GM12878 (cell line): Measurements from ENCODE around the gene CRMP1. TPM values are rescaled to one million over a fixed set of nuclear protein-coding genes. Genes with fewer than 3 reads are reported as not detected.

Experiments
- ATAC-seq: fragments of 200-7000 bp; cut with Tn5 transposase; 3 replicates; pipeline ENCODE4 v1.9.1; 2020; ENCODE audit warnings: mild to moderate bottlenecking, moderate library complexity
- BruUV-seq: library from RNA; stranded (reverse); fragments of 400-500 nt; replicated peaks from 2 replicates; lab custom pipeline; 2021; lab: Mats Ljungman, UMichigan
- CTCF ChIA-PET: fragments of 300-600 bp; sonication (Branson Sonifier 250); formaldehyde crosslinking; extraction: SDS; loops from one replicate; lab custom pipeline; 2021; ENCODE audit warnings: inconsistent platforms; lab: Yijun Ruan, JAX
- POLR2A ChIA-PET: fragments of 350-600 bp; formaldehyde crosslinking; extraction: SDS; loops from one replicate; lab custom pipeline; 2021; ENCODE audit warnings: inconsistent platforms; lab: Charles Lee
- RAD21 ChIA-PET: fragments of 300-600 bp; sonication (Branson Sonifier 250); formaldehyde crosslinking; loops from one replicate; lab custom pipeline; 2023; ENCODE audit warnings: antibody characterized with exemption; ENCODE audit not compliant: unreplicated experiment; lab: Charles Lee
- SMC1A ChIA-PET: fragments of 300-600 bp; sonication (Branson Sonifier 250); formaldehyde crosslinking; loops from one replicate; lab custom pipeline; 2023; ENCODE audit not compliant: unreplicated experiment, uncharacterized antibody; lab: Charles Lee
- DNase-seq: peaks from one replicate; pipeline ENCODE4 v3.0.0-alpha.2; 2011; ENCODE audit warnings: low read depth, low spot score
- FAIRE-seq: peaks from 3 replicates; lab custom pipeline; 2011; peaks lifted over from hg19 to GRCh38; lab: Jason Lieb, UNC
- H2AFZ ChIP-seq: 2 replicates; pipeline ENCODE4 v1.6.0; 2011; ENCODE audit warnings: low read depth, low read length, control low read depth; ENCODE audit not compliant: control insufficient read depth
- H3K27ac ChIP-seq: 2 replicates; pipeline ENCODE4 v1.5.1; 2011; ENCODE audit warnings: control low read depth; ENCODE audit not compliant: control insufficient read depth, insufficient read depth
- H3K27me3 ChIP-seq, 2 experiments: replicated peaks in 1 of 2; 2 replicates each; pipeline versions ENCODE4 v1.6.0 to v1.6.1; 2011; ENCODE audit warnings: low read length in 1 of 2; ENCODE audit not compliant: control insufficient read depth in 2 of 2, insufficient read depth in 2 of 2
- H3K36me3 ChIP-seq, 2 experiments: 2 replicates each; pipeline ENCODE4 v1.5.1; 2011; ENCODE audit warnings: low read length in 1 of 2; ENCODE audit not compliant: control insufficient read depth in 2 of 2, insufficient read depth in 2 of 2
- H3K4me1 ChIP-seq: 2 replicates; pipeline ENCODE4 v1.6.1; 2011; ENCODE audit warnings: mild to moderate bottlenecking, low read length, moderate library complexity, mixed read lengths; ENCODE audit not compliant: control insufficient read depth, insufficient read depth
- H3K4me2 ChIP-seq: 2 replicates; pipeline ENCODE4 v1.6.0; 2011; ENCODE audit warnings: control low read depth; ENCODE audit not compliant: control insufficient read depth, insufficient read depth
- H3K4me3 ChIP-seq: fragments of 200-600 bp; sonication (generic); 2 replicates; pipeline ENCODE4 v1.5.1; 2016
- H3K79me2 ChIP-seq: 2 replicates; pipeline ENCODE4 v1.6.0; 2011; ENCODE audit warnings: low read length; ENCODE audit not compliant: control insufficient read depth, insufficient read depth
- H3K9ac ChIP-seq: 2 replicates; pipeline ENCODE4 v1.8.0; 2011; ENCODE audit warnings: low read length, control low read depth, mixed read lengths; ENCODE audit not compliant: control insufficient read depth, insufficient read depth
- H3K9me3 ChIP-seq: replicated peaks from 3 replicates; pipeline ENCODE4 v1.5.1; 2011; ENCODE audit warnings: mild to moderate bottlenecking, low read length; ENCODE audit not compliant: control insufficient read depth, insufficient read depth
- H4K20me1 ChIP-seq: 2 replicates; pipeline ENCODE4 v1.6.0; 2011; ENCODE audit not compliant: control insufficient read depth, insufficient read depth
- CBFB ChIP-seq: IDR thresholded peaks from 2 replicates; pipeline ENCODE4 v1.6.1; 2016; ENCODE audit warnings: antibody characterized with exemption, low read depth
- CHD2 ChIP-seq: IDR thresholded peaks from 2 replicates; pipeline ENCODE4 v1.6.1; 2011; ENCODE audit warnings: low read depth, low read length, improper control_type of control experiment, borderline replicate concordance
- GABPA ChIP-seq: IDR thresholded peaks from 2 replicates; pipeline ENCODE4 v1.6.1; 2014; ENCODE audit warnings: antibody characterized with exemption, low read depth, mild to moderate bottlenecking, inconsistent platforms
- HDAC6 ChIP-seq: fragments of 200-600 bp; sonication (generic); IDR thresholded peaks from one replicate; pipeline ENCODE4 v1.8.0; 2017; ENCODE audit warnings: antibody characterized with exemption; ENCODE audit not compliant: unreplicated experiment
- IKZF2 ChIP-seq, 2 experiments: fragments of 450-650 bp; IDR thresholded peaks; 2 replicates each; pipeline ENCODE4 v1.6.1; 2017; ENCODE audit warnings: mild to moderate bottlenecking in 2 of 2, moderate library complexity in 2 of 2
- IRF4 ChIP-seq: IDR thresholded peaks from 2 replicates; pipeline ENCODE4 v1.6.1; 2011; ENCODE audit warnings: low read depth, low read length
- MYB ChIP-seq: fragments of 150-350 bp; IDR thresholded peaks from 2 replicates; pipeline ENCODE4 v1.6.1; 2014; ENCODE audit warnings: mild to moderate bottlenecking, low read depth, low read length, borderline replicate concordance
- POU2F2 ChIP-seq: IDR thresholded peaks from 3 replicates; pipeline ENCODE4 v1.6.1; 2011; ENCODE audit warnings: low read depth, mild to moderate bottlenecking, low read length, borderline replicate concordance
- TAF1 ChIP-seq: IDR thresholded peaks from 2 replicates; pipeline ENCODE4 v1.6.1; 2011; ENCODE audit warnings: mild to moderate bottlenecking, low read depth, low read length, borderline replicate concordance
- WGBS: methylation state at CpG from one replicate; pipeline ENCODE4 v1.1.6; 2016; ENCODE audit warnings: low lambda C conversion rate; ENCODE audit not compliant: insufficient replicate concordance, insufficient coverage; ENCODE audit errors: missing lambda C conversion rate; 5-methylcytosine and 5-hydroxymethylcytosine counted together
- in situ Hi-C: fragments of 300-500 bp; cut with MboI; formaldehyde crosslinking; loops from 9 replicates; pipeline ENCODE4 v1.14.3; 2018; ENCODE audit warnings: mixed read lengths
- intact Hi-C: fragments of 100-400 bp; cut with micrococcal nuclease; formaldehyde crosslinking; loops from one replicate; pipeline ENCODE4 v1.14.2; 2022; ENCODE audit not compliant: unreplicated experiment
- polyA plus RNA-seq, 11 experiments: library from polyadenylated mRNA; depleted of rRNA in 4 of 11; unstranded in 6 of 11; stranded (reverse) in 5 of 11; fragments of >200 nt; fragmentation: Nextera tagmentation in 4 of 11; fragmentation: Illumina TruSeq in 1 of 11; extraction: Ambion mirVana in 4 of 11; extraction: Trizol in 1 of 11; gene quantifications; 1 replicate in 1 of 11; 2 replicates in 10 of 11; pipeline versions ENCODE4 v1.2.1 to v1.2.3, GENCODE V29; 2011 to 2016; ENCODE audit warnings: inconsistent platforms in 2 of 11, missing spikeins in 2 of 11, low read depth in 1 of 11
- total RNA-seq, 4 experiments: library from RNA; depleted of rRNA in 3 of 4; stranded (reverse); fragments of >200 nt in 3 of 4; fragmentation: Illumina TruSeq in 1 of 4; extraction: Trizol in 1 of 4; gene quantifications; 2 replicates each; pipeline versions ENCODE4 v1.2.1 to v1.2.3, GENCODE V29; 2013 to 2021
- TF ChIP-seq, protein P1 (sequence below): fragments of 450-650 bp; IDR thresholded peaks from 2 replicates; pipeline ENCODE4 v1.6.1; 2016; ENCODE audit warnings: mild to moderate bottlenecking
- TF ChIP-seq, protein P2 (sequence below): IDR thresholded peaks from 2 replicates; pipeline ENCODE4 v1.6.1; 2012; ENCODE audit warnings: low read depth, low read length, improper control_type of control experiment

CRMP1 gene
- total and polyA plus RNA-seq, 10 of the 15 experiments (the other 5 are each of a cell fraction or from before 2014, with no cell fraction given) = 0.03 to 1.4 (median 0.12) TPM; not detected in 2

DNA sequence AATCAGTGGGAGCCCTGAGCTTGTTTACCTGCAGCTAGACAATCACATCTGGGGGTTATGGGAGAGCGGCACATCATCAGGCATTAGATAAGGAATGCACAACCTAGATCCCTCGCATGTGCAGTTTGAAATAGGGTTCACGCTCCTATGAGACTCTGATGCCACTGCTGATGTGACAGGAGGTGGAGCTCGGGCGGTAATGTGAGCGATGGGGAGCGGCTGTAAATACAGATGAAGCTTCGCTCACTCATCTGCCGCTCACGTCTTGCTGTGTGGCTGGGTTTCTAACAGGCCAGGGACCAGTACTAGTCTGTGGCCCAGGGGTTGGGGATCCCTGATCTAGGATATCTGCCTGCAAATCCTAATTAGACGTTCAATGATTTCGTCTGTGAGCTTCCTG lies 90.3 kb downstream of the CRMP1 start:
- H3K9me3 ChIP-seq = no peaks in the 10 kb centered on the region
- no peak overlapping the region for H3K9ac ChIP-seq
- in situ Hi-C loops = no loop called here
- no peak overlapping the region for H3K27ac ChIP-seq
- ChIA-PET CTCF (no interaction called here), SMC1A (no interaction called here), RAD21 (no interaction called here), POLR2A (interaction anchor here (1.3 kb wide), 1 partner anchor 11 kb away, joined by 3 read pairs; no protein-coding TSS in a partner anchor)
- no peaks in the 10 kb centered on the region for H3K4me1 ChIP-seq
- H3K79me2 ChIP-seq = no peaks in the 10 kb centered on the region
- H3K4me2 ChIP-seq = no peak overlapping the region
- no peaks in the 10 kb centered on the region for H3K27me3 ChIP-seq
- H3K4me3 ChIP-seq = no peak overlapping the region
- TF ChIP-seq POU2F2 = no peak
- no peak for TF ChIP-seq HDAC6
- no peak for TF ChIP-seq CHD2
- TF ChIP-seq, protein P1, sequence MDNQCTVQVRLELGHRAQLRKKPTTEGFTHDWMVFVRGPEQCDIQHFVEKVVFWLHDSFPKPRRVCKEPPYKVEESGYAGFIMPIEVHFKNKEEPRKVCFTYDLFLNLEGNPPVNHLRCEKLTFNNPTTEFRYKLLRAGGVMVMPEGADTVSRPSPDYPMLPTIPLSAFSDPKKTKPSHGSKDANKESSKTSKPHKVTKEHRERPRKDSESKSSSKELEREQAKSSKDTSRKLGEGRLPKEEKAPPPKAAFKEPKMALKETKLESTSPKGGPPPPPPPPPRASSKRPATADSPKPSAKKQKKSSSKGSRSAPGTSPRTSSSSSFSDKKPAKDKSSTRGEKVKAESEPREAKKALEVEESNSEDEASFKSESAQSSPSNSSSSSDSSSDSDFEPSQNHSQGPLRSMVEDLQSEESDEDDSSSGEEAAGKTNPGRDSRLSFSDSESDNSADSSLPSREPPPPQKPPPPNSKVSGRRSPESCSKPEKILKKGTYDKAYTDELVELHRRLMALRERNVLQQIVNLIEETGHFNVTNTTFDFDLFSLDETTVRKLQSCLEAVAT = no peak
- TF ChIP-seq IKZF2 (IDR thresholded peaks at IDR 0.05) = no peak
- TF ChIP-seq IRF4 = no peak
- TF ChIP-seq MYB = no peak
- no peak for TF ChIP-seq CBFB
- no peak for TF ChIP-seq TAF1
- TF ChIP-seq GABPA = no peak
- TF ChIP-seq, protein P2, sequence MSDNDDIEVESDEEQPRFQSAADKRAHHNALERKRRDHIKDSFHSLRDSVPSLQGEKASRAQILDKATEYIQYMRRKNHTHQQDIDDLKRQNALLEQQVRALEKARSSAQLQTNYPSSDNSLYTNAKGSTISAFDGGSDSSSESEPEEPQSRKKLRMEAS = no peak
- intact Hi-C loops = no loop called here
- 30% methylated on average over 12 of the region's 12 CpGs for WGBS
- ATAC-seq (no peak), FAIRE-seq (no peak), DNase-seq (no peak)
- peaks cover 0 to 2% of the 10 kb centered on the region in 2 experiments; a peak in 3 of 4 replicates for H3K36me3 ChIP-seq
- BruUV-seq = no TSS peak
- H2AFZ ChIP-seq = no peak overlapping the region
- no peaks in the 10 kb centered on the region for H4K20me1 ChIP-seq
